BJ (cell line): Measurements from ENCODE around the gene CATSPERD. TPM values are rescaled to one million over a fixed set of nuclear protein-coding genes. Genes with fewer than 3 reads are reported as not detected.

Experiments used
- CTCF ChIA-PET: fragments of 350-600 bp; formaldehyde crosslinking; extraction: SDS; loops from one replicate; lab custom pipeline; 2021; ENCODE audit warnings: antibody characterized with exemption, inconsistent platforms; lab: Yijun Ruan, JAX
- POLR2A ChIA-PET: fragments of 300-600 bp; sonication (Branson Sonifier 250); formaldehyde crosslinking; extraction: SDS; loops from one replicate; lab custom pipeline; 2021; ENCODE audit warnings: antibody characterized with exemption; lab: Charles Lee
- DNase-seq: peaks from one replicate; pipeline ENCODE4 v3.0.0-alpha.2; 2011; ENCODE audit warnings: low read depth
- H3K27me3 ChIP-seq: 2 replicates; pipeline ENCODE4 v1.6.0; 2011; ENCODE audit warnings: low read length; ENCODE audit not compliant: control insufficient read depth, insufficient read depth
- H3K36me3 ChIP-seq: 2 replicates; pipeline ENCODE4 v1.5.1; 2011; ENCODE audit warnings: low read length; ENCODE audit not compliant: control insufficient read depth, insufficient read depth
- H3K4me3 ChIP-seq: 2 replicates; pipeline ENCODE4 v1.5.1; 2011; ENCODE audit warnings: low read depth, mild to moderate bottlenecking, control low read depth, low read length
- CTCF ChIP-seq: IDR thresholded peaks from 2 replicates; pipeline ENCODE4 v1.5.1; 2011; ENCODE audit warnings: low read depth, mild to moderate bottlenecking, control low read depth, inconsistent platforms, low read length, moderate library complexity; ENCODE audit not compliant: insufficient read depth
- polyA plus RNA-seq: library from polyadenylated mRNA; depleted of rRNA; stranded (reverse); fragments of >200 nt; gene quantifications from 2 replicates; pipeline ENCODE4 v1.2.3, GENCODE V29; 2011

CATSPERD gene
- polyA plus RNA-seq, 1 experiment: not detected

GRCh38 chr19:5805462-5806132 is 85.2 kb downstream of the CATSPERD start:
- H3K4me3 ChIP-seq: no peak overlapping the region; the same call in 1 of the 2 replicates
- no peak for DNase-seq
- ChIA-PET CTCF (interaction anchor here (1.3 kb wide), 1 partner anchor 88 kb away, joined by 6 read pairs; no protein-coding TSS in a partner anchor), POLR2A (no interaction called here)
- peak; percentile 86 for TF ChIP-seq CTCF
- no peaks in the 10 kb centered on the region for H3K36me3 ChIP-seq
- H3K27me3 ChIP-seq: peaks cover 9% of the 10 kb centered on the region

- CTCF ChIA-PET: interaction anchor here (1.1 to 1.3 kb wide), 2 partner anchors 22 to 87 kb away, joined by 4 to 6 read pairs; no protein-coding TSS in a partner anchor
- POLR2A ChIA-PET: no interaction called here
Observed at GRCh38 chr19:5806133-5806489, 85.7 kb downstream of the CATSPERD start.

GRCh38 chr19:5806905-5807304 is 86.5 kb downstream of the CATSPERD start:
- POLR2A ChIA-PET: no interaction called here
- TF ChIP-seq CTCF: no peak
- Histone ChIP-seq H3K4me3 (no peak overlapping the region), H3K36me3 (no peaks in the 10 kb centered on the region), H3K27me3 (peaks cover 9% of the 10 kb centered on the region)
- DNase-seq: no peak
- CTCF ChIA-PET: interaction anchor here (0.7 to 1.3 kb wide), 4 partner anchors 22 to 187 kb away, joined by 3 to 6 read pairs (median 4); no protein-coding TSS in a partner anchor

More at GRCh38 chr19:5806133-5806489, 85.7 kb downstream of the CATSPERD start:
- no peak for DNase-seq
- peaks cover 9% of the 10 kb centered on the region for H3K27me3 ChIP-seq
- H3K36me3 ChIP-seq: no peaks in the 10 kb centered on the region
- no peak for TF ChIP-seq CTCF
- no peak overlapping the region for H3K4me3 ChIP-seq

GRCh38 chr19:5808120-5808816 is 87.8 kb downstream of the CATSPERD start:
- no peaks in the 10 kb centered on the region for H3K36me3 ChIP-seq
- TF ChIP-seq CTCF: no peak
- ChIA-PET POLR2A (no interaction called here), CTCF (interaction anchor here (0.6 to 1.0 kb wide), 3 partner anchors 48 to 85 kb away, joined by 3 to 4 read pairs (median 3); no protein-coding TSS in a partner anchor)
- H3K4me3 ChIP-seq: no peak overlapping the region
- no peak for DNase-seq
- H3K27me3 ChIP-seq: peaks cover 6% of the 10 kb centered on the region

- H3K36me3 ChIP-seq: no peaks in the 10 kb centered on the region
- POLR2A ChIA-PET: no interaction called here
- CTCF ChIA-PET: interaction anchor here (0.6 to 1.0 kb wide), 2 partner anchors 47 to 84 kb away, joined by 3 read pairs; no protein-coding TSS in a partner anchor
- peaks cover 6% of the 10 kb centered on the region for H3K27me3 ChIP-seq
- no peak for TF ChIP-seq CTCF
- DNase-seq: no peak
- H3K4me3 ChIP-seq: no peak overlapping the region
Observed at GRCh38 chr19:5809053-5809452, 88.6 kb downstream of the CATSPERD start.
